Neural cell (in vitro differentiated cells): ENCODE data around the gene PCDHB9.
"Not testable (repeated sequence)": the region's sequence is repeated elsewhere in the genome, so short reads cannot be mapped to it uniquely, and the experiment has no call there.

Experiments used
- CTCF ChIP-seq: fragments of 450-650 bp; IDR thresholded peaks from 2 replicates; pipeline ENCODE4 v1.5.1; 2014; ENCODE audit warnings: antibody characterized with exemption, mild to moderate bottlenecking, moderate library complexity; ENCODE audit not compliant: poor library complexity, severe bottlenecking
- EP300 ChIP-seq: fragments of 450-650 bp; conservative IDR thresholded peaks from 2 replicates; pipeline ENCODE4 v1.6.1; 2014; ENCODE audit warnings: antibody characterized with exemption, mild to moderate bottlenecking, moderate library complexity; ENCODE audit not compliant: poor library complexity, severe bottlenecking
- EZH2 ChIP-seq: fragments of 200-600, 300-800 bp; shearing (Covaris generic), sonication (generic); IDR thresholded peaks from 2 replicates; pipeline ENCODE4 v1.6.1; 2014; ENCODE audit warnings: antibody characterized with exemption, low read length, borderline replicate concordance, mild to moderate bottlenecking; ENCODE audit not compliant: insufficient read depth, poor library complexity, severe bottlenecking
- MXI1 ChIP-seq: fragments of 450-650 bp; conservative IDR thresholded peaks from 2 replicates; pipeline ENCODE4 v1.6.1; 2014; ENCODE audit warnings: antibody characterized with exemption, mild to moderate bottlenecking; ENCODE audit not compliant: poor library complexity, severe bottlenecking
- RAD21 ChIP-seq: fragments of 450-650 bp; conservative IDR thresholded peaks from 2 replicates; pipeline ENCODE4 v1.6.1; 2014; ENCODE audit warnings: antibody characterized with exemption, mild to moderate bottlenecking, moderate library complexity
- TAF1 ChIP-seq: IDR thresholded peaks from 2 replicates; pipeline ENCODE4 v1.6.1; 2012; ENCODE audit warnings: low read depth

- TF ChIP-seq CTCF, EZH2, EP300, TAF1, RAD21, MXI1: not testable (repeated sequence)
Measured at GRCh38 chr5:141174291-141175104, 12.5 kb upstream of the PCDHB9 start.
